IMR-90 (cell line): ENCODE results near the gene DAAM2. TPM values are rescaled to one million over a fixed set of nuclear protein-coding genes. Genes with fewer than 3 reads are reported as not detected.
A peak's percentile ranks its signal among the peaks of the same experiment; 100 is the strongest.

Source experiments
- ATAC-seq: fragments of 200-7000 bp; cut with Tn5 transposase; 2 replicates; pipeline ENCODE4 v1.9.1; 2020; ENCODE audit warnings: low read depth, mild to moderate bottlenecking, moderate library complexity
- BruUV-seq: library from RNA; stranded (reverse); fragments of 400-500 nt; replicated peaks from 2 replicates; lab custom pipeline; 2021; lab: Mats Ljungman, UMichigan
- CTCF ChIA-PET: fragments of 300-600 bp; formaldehyde crosslinking; extraction: SDS; loops from one replicate; lab custom pipeline; 2021; ENCODE audit warnings: antibody characterized with exemption; lab: Yijun Ruan, JAX
- POLR2A ChIA-PET: fragments of 300-600 bp; sonication (Branson Sonifier 250); formaldehyde crosslinking; loops from one replicate; lab custom pipeline; 2022; ENCODE audit warnings: antibody characterized with exemption; ENCODE audit not compliant: unreplicated experiment; lab: Charles Lee
- DNase-seq: peaks from one replicate; pipeline ENCODE4 v3.0.0; 2013
- H2AFZ ChIP-seq: replicated peaks from 2 replicates; pipeline ENCODE3; 2013; ENCODE audit warnings: low read length, mild to moderate bottlenecking; ENCODE audit not compliant: poor library complexity
- H2AK5ac ChIP-seq: 2 replicates; pipeline ENCODE4 v1.6.1; 2013; ENCODE audit warnings: low read depth, low read length, inconsistent platforms
- H2AK9ac ChIP-seq: replicated peaks from 2 replicates; pipeline ENCODE3; 2013; ENCODE audit warnings: mild to moderate bottlenecking, low read depth, low read length, moderate library complexity; ENCODE audit not compliant: poor library complexity
- H2BK120ac ChIP-seq: 2 replicates; pipeline ENCODE4 v1.6.1; 2013; ENCODE audit warnings: low read depth, low read length, inconsistent platforms
- H2BK15ac ChIP-seq: 3 replicates; pipeline ENCODE4 v1.6.1; 2013; ENCODE audit warnings: low read depth, low read length, inconsistent platforms
- H2BK20ac ChIP-seq: 2 replicates; pipeline ENCODE4 v1.6.1; 2013; ENCODE audit warnings: low read depth, mild to moderate bottlenecking, inconsistent platforms, low read length, moderate library complexity
- H2BK5ac ChIP-seq: 2 replicates; pipeline ENCODE4 v1.6.1; 2013; ENCODE audit warnings: mild to moderate bottlenecking, low read depth, low read length, inconsistent platforms; ENCODE audit not compliant: poor library complexity, severe bottlenecking
- H3K14ac ChIP-seq: replicated peaks from 2 replicates; pipeline ENCODE4 v1.6.1; 2013; ENCODE audit warnings: low read depth, low read length, inconsistent platforms
- H3K18ac ChIP-seq: 2 replicates; pipeline ENCODE4 v1.6.1; 2013; ENCODE audit warnings: low read depth, low read length, control low read depth
- H3K23ac ChIP-seq: 2 replicates; pipeline ENCODE4 v1.6.1; 2013; ENCODE audit warnings: low read depth, low read length, inconsistent platforms
- H3K27ac ChIP-seq: 2 replicates; pipeline ENCODE4 v1.5.1; 2013; ENCODE audit warnings: mild to moderate bottlenecking, control low read depth, low read length; ENCODE audit not compliant: insufficient read depth
- H3K27me3 ChIP-seq: 2 replicates; pipeline ENCODE4 v1.6.1; 2013; ENCODE audit warnings: low read length; ENCODE audit not compliant: control insufficient read depth, insufficient read depth
- H3K36me3 ChIP-seq: 2 replicates; pipeline ENCODE4 v1.6.1; 2013; ENCODE audit warnings: low read length, mixed read lengths; ENCODE audit not compliant: control insufficient read depth, insufficient read depth
- H3K4ac ChIP-seq: 2 replicates; pipeline ENCODE4 v1.6.1; 2013; ENCODE audit warnings: low read depth, low read length, inconsistent platforms
- H3K4me1 ChIP-seq: 2 replicates; pipeline ENCODE4 v1.6.1; 2013; ENCODE audit warnings: low read length, mixed read lengths; ENCODE audit not compliant: control insufficient read depth, insufficient read depth
- H3K4me2 ChIP-seq: 2 replicates; pipeline ENCODE4 v1.6.1; 2013; ENCODE audit warnings: low read depth, mild to moderate bottlenecking, control low read depth, low read length, moderate library complexity
- H3K4me3 ChIP-seq: 2 replicates; pipeline ENCODE4 v1.5.1; 2013; ENCODE audit warnings: low read depth, mild to moderate bottlenecking, control low read depth, low read length, moderate library complexity; ENCODE audit not compliant: insufficient read depth
- H3K56ac ChIP-seq: 2 replicates; pipeline ENCODE4 v1.6.1; 2013; ENCODE audit warnings: low read length, inconsistent platforms; ENCODE audit not compliant: insufficient read depth; ENCODE audit errors: extremely low read depth
- H3K79me1 ChIP-seq, 2 experiments: 2 replicates each; pipeline ENCODE4 v1.6.1; 2013; ENCODE audit warnings: low read length in 2 of 2, inconsistent platforms in 1 of 2, low read depth in 1 of 2
- H3K9ac ChIP-seq: 2 replicates; pipeline ENCODE4 v1.6.1; 2013; ENCODE audit warnings: low read depth, low read length, control low read depth
- H3K9me1 ChIP-seq: 2 replicates; pipeline ENCODE4 v1.6.1; 2013; ENCODE audit warnings: low read length, inconsistent platforms; ENCODE audit not compliant: insufficient read depth
- H3K9me3 ChIP-seq: 2 replicates; pipeline ENCODE4 v1.6.1; 2013; ENCODE audit warnings: low read length; ENCODE audit not compliant: control insufficient read depth, insufficient read depth
- H4K20me1 ChIP-seq: 2 replicates; pipeline ENCODE4 v1.6.1; 2013; ENCODE audit warnings: low read length, inconsistent platforms; ENCODE audit not compliant: insufficient read depth
- H4K5ac ChIP-seq: 2 replicates; pipeline ENCODE4 v1.6.1; 2013; ENCODE audit warnings: mild to moderate bottlenecking, low read depth, low read length, control low read depth
- H4K8ac ChIP-seq, 2 experiments: 2 replicates each; pipeline ENCODE4 v1.6.1; 2013; ENCODE audit warnings: low read depth in 2 of 2, low read length in 2 of 2, control low read depth in 1 of 2, inconsistent platforms in 1 of 2
- H4K91ac ChIP-seq: 2 replicates; pipeline ENCODE4 v1.6.1; 2013; ENCODE audit warnings: low read depth, low read length, inconsistent platforms; ENCODE audit not compliant: insufficient read depth
- BHLHE40 ChIP-seq: fragments of 150-350 bp; IDR thresholded peaks from 2 replicates; pipeline ENCODE4 v1.6.1; 2016; ENCODE audit warnings: mild to moderate bottlenecking, low read depth, low read length
- CEBPB ChIP-seq: IDR thresholded peaks from 2 replicates; pipeline ENCODE4 v1.6.1; 2012; ENCODE audit warnings: low read depth, low read length, improper control_type of control experiment
- CHD1 ChIP-seq: IDR thresholded peaks from 2 replicates; pipeline ENCODE4 v1.6.1; 2012; ENCODE audit warnings: low read depth, low read length, improper control_type of control experiment
- CTCF ChIP-seq: conservative IDR thresholded peaks from 2 replicates; pipeline ENCODE4 v1.5.1; 2012; ENCODE audit warnings: mild to moderate bottlenecking, low read depth, low read length, improper control_type of control experiment
- FOS ChIP-seq: fragments of 150-350 bp; IDR thresholded peaks from 2 replicates; pipeline ENCODE4 v1.6.1; 2016; ENCODE audit warnings: low read depth, low read length
- MAFK ChIP-seq: IDR thresholded peaks from 2 replicates; pipeline ENCODE4 v1.6.1; 2012; ENCODE audit warnings: low read depth, low read length, improper control_type of control experiment
- MAZ ChIP-seq: IDR thresholded peaks from 2 replicates; pipeline ENCODE4 v1.6.1; 2012; ENCODE audit warnings: low read depth, mild to moderate bottlenecking, low read length, improper control_type of control experiment, moderate library complexity, borderline replicate concordance
- NFE2L2 ChIP-seq: fragments of 150-350 bp; IDR thresholded peaks from 2 replicates; pipeline ENCODE4 v1.6.1; 2016; ENCODE audit warnings: low read depth, mild to moderate bottlenecking, low read length
- RAD21 ChIP-seq: IDR thresholded peaks from 2 replicates; pipeline ENCODE4 v1.6.1; 2012; ENCODE audit warnings: low read length, improper control_type of control experiment
- RCOR1 ChIP-seq: IDR thresholded peaks from 2 replicates; pipeline ENCODE4 v1.6.1; 2012; ENCODE audit warnings: mild to moderate bottlenecking, low read length, improper control_type of control experiment; ENCODE audit not compliant: insufficient replicate concordance
- RFX5 ChIP-seq: IDR thresholded peaks from 2 replicates; pipeline ENCODE4 v1.8.0; 2012; ENCODE audit warnings: low read depth, mild to moderate bottlenecking, low read length, moderate library complexity
- SMC3 ChIP-seq: fragments of 150-350 bp; IDR thresholded peaks from 2 replicates; pipeline ENCODE4 v1.6.1; 2016; ENCODE audit warnings: low read depth, mild to moderate bottlenecking, antibody characterized with exemption, low read length, moderate library complexity
- USF2 ChIP-seq: fragments of 150-350 bp; IDR thresholded peaks from 2 replicates; pipeline ENCODE4 v1.6.1; 2017; ENCODE audit warnings: mild to moderate bottlenecking, antibody characterized with exemption, low read length, low read depth
- WGBS, 2 experiments: methylation state at CpG; one replicate each; pipeline versions ENCODE4 v1.1.5 to v1.1.7; 2013; ENCODE audit warnings: missing lambda C conversion rate in 2 of 2; ENCODE audit not compliant: insufficient read length in 1 of 2; ENCODE audit errors: extremely low coverage in 2 of 2; 5-methylcytosine and 5-hydroxymethylcytosine counted together
- dilution Hi-C: fragments of 300-500 bp; cut with HindIII; formaldehyde crosslinking; loops from one replicate; pipeline ENCODE4 v1.14.3; 2018; ENCODE audit warnings: low sequenced_read_pairs; ENCODE audit not compliant: unreplicated experiment
- in situ Hi-C: fragments of 300-500 bp; cut with MboI; formaldehyde crosslinking; loops from 3 replicates; pipeline ENCODE4 v1.14.3; 2019; ENCODE audit warnings: low sequenced_read_pairs, inconsistent platforms, mixed read lengths
- intact Hi-C: fragments of 100-400 bp; cut with micrococcal nuclease; formaldehyde crosslinking; loops from 2 replicates; pipeline ENCODE4 v1.10.0; 2022
- polyA plus RNA-seq, 3 experiments: library from polyadenylated mRNA; depleted of rRNA; stranded (reverse); fragments of >200 nt; gene quantifications; 2 replicates each; pipeline ENCODE4 v1.2.3, GENCODE V29; 2012; ENCODE audit warnings: low replicate concordance in 1 of 3
- total RNA-seq: library from RNA; depleted of rRNA; stranded (reverse); fragments of >200 nt; gene quantifications from 2 replicates; pipeline ENCODE4 v1.2.3, GENCODE V29; 2012
- TF ChIP-seq, protein P1 (sequence below): fragments of 150-350 bp; IDR thresholded peaks from 2 replicates; pipeline ENCODE4 v1.6.1; 2016; ENCODE audit warnings: low read depth, mild to moderate bottlenecking, low read length, moderate library complexity, borderline replicate concordance

Gene DAAM2
- total and polyA plus RNA-seq, 2 of the 4 experiments (the other 2 are of a cell fraction): 11.2 to 12.9 TPM

DNA sequence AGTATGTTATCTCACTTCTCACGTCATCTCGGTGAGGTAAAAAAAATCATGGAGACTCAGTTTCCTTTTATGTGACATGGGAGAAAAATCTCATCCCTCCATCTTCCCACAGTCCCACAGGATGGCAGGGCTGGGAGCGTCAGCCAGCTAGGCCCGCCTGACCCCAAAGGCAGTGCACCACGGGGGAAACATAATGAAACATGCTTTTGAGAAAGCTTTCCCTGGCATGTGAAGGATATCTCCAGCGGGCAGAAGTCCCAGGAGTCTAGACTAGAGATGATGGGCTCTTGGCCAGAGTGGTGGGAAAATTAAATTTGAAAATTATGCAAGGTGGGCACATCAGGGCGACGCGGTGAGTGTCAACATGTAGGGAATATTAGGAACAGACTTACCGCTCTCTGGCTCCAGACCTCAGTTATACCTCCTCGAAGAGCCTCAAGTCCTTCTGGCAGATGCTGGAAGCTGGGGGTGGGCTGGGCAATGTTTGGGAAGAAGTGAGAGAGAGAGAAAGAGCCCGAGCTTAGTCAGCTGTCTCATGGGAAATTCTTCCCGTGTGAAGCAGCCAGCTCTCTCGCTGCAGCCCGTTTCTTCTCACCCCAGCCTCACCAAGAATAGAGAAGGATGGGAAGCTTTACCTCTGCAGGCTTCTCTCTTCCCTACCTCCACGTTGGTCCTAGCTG is 89.8 kb downstream of the DAAM2 start:
- intact Hi-C loops (no loop called here), dilution Hi-C loops (no loop called here), in situ Hi-C loops (loop anchor here (10.0 kb wide), 1 partner anchor 517 kb away; no protein-coding TSS in a partner anchor)
- Histone ChIP-seq H3K9me1 (peaks cover 39% of the 10 kb centered on the region), H3K4me2 (peak overlapping the region; percentile 70), H3K14ac (peak overlapping the region; percentile 82), H4K5ac (peak overlapping the region; percentile 58), H2BK15ac (peak overlapping the region; percentile 80; the same call in 2 of the 3 replicates), H3K23ac (peak overlapping the region; percentile 93), H4K8ac (peak overlapping the region; percentile 41 to 82; a peak in 3 of 4 replicates), H4K91ac (peak overlapping the region; percentile 92), H3K36me3 (peaks cover 13% of the 10 kb centered on the region), H4K20me1 (no peaks in the 10 kb centered on the region), H2BK5ac (peak overlapping the region; percentile 96), H2AK5ac (peak overlapping the region; percentile 91), H3K79me1 (peaks cover 0 to 16% of the 10 kb centered on the region in 2 experiments; a peak in 2 of 4 replicates), H3K9me3 (no peaks in the 10 kb centered on the region), H3K27ac (peak overlapping the region; percentile 99), H3K56ac (peak overlapping the region; percentile 82; the same call in 1 of the 2 replicates), H3K27me3 (no peaks in the 10 kb centered on the region), H3K4me1 (peaks cover 47% of the 10 kb centered on the region), H3K9ac (peak overlapping the region; percentile 59), H2BK120ac (peak overlapping the region; percentile 93), H2AK9ac (peak overlapping the region; percentile 92), H2BK20ac (peak overlapping the region; percentile 92), H2AFZ (peak overlapping the region; percentile 90), H3K4ac (peak overlapping the region; percentile 97), H3K4me3 (no peak overlapping the region), H3K18ac (peak overlapping the region; percentile 83)
- ChIA-PET CTCF (interaction anchor here (0.6 to 2.8 kb wide), 5 partner anchors 11 to 91 kb away, joined by 3 to 11 read pairs (median 3); no protein-coding TSS in a partner anchor), POLR2A (interaction anchor here (0.5 to 0.6 kb wide), 2 partner anchors 86 to 93 kb away, joined by 3 to 4 read pairs; no protein-coding TSS in a partner anchor)
- ATAC-seq: peak; percentile 52
- WGBS, 2 experiments: 22% methylated on average over 4 of the region's 16 CpGs; no CpG with 5 or more reads in 1 of the 2 experiments
- DNase-seq: peak; percentile 88
- BruUV-seq: no TSS peak
- TF ChIP-seq, protein P1, sequence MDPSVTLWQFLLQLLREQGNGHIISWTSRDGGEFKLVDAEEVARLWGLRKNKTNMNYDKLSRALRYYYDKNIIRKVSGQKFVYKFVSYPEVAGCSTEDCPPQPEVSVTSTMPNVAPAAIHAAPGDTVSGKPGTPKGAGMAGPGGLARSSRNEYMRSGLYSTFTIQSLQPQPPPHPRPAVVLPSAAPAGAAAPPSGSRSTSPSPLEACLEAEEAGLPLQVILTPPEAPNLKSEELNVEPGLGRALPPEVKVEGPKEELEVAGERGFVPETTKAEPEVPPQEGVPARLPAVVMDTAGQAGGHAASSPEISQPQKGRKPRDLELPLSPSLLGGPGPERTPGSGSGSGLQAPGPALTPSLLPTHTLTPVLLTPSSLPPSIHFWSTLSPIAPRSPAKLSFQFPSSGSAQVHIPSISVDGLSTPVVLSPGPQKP: no peak
- TF ChIP-seq SMC3 (no peak), RCOR1 (no peak), CTCF (no peak), RAD21 (no peak), CHD1 (no peak), MAZ (no peak), USF2 (no peak), RFX5 (no peak), MAFK (no peak), NFE2L2 (no peak), CEBPB (no peak), FOS (no peak), BHLHE40 (no peak)
